Hepatocyte (in vitro differentiated cells): Measurements from ENCODE around the gene MEI4. TPM values are rescaled to one million over a fixed set of nuclear protein-coding genes. Genes with fewer than 3 reads are reported as not detected.

Source experiments
- DNase-seq: peaks from one replicate; pipeline ENCODE4 v3.0.0-alpha.2; 2016; ENCODE audit warnings: low spot score
- H2AFZ ChIP-seq: fragments of 200-600 bp; sonication (generic); 2 replicates; pipeline ENCODE4 v1.6.0; 2016; ENCODE audit warnings: antibody characterized with exemption, mild to moderate bottlenecking
- H3K27ac ChIP-seq: fragments of 200-600 bp; sonication (generic); 2 replicates; pipeline ENCODE4 v1.5.1; 2016; ENCODE audit warnings: mild to moderate bottlenecking
- H3K27me3 ChIP-seq: fragments of 200-600 bp; sonication (generic); 2 replicates; pipeline ENCODE4 v1.6.1; 2016
- H3K36me3 ChIP-seq: fragments of 200-600 bp; sonication (generic); replicated peaks from 2 replicates; pipeline ENCODE4 v1.5.1; 2016; ENCODE audit warnings: low read depth; ENCODE audit not compliant: insufficient read depth
- H3K4me1 ChIP-seq: fragments of 200-600 bp; sonication (generic); 2 replicates; pipeline ENCODE4 v1.5.1; 2016; ENCODE audit warnings: mild to moderate bottlenecking, moderate library complexity; ENCODE audit not compliant: insufficient read depth
- H3K4me2 ChIP-seq: fragments of 200-600 bp; sonication (generic); 2 replicates; pipeline ENCODE4 v1.6.0; 2016
- H3K4me3 ChIP-seq: fragments of 200-600 bp; sonication (generic); 2 replicates; pipeline ENCODE4 v1.5.1; 2016; ENCODE audit warnings: mild to moderate bottlenecking
- H3K79me2 ChIP-seq: fragments of 200-600 bp; sonication (generic); 2 replicates; pipeline ENCODE4 v1.6.0; 2017; ENCODE audit warnings: mild to moderate bottlenecking
- H3K9me2 ChIP-seq: fragments of 200-600 bp; sonication (generic); replicated peaks from 2 replicates; pipeline ENCODE4 v1.6.0; 2017; ENCODE audit warnings: mild to moderate bottlenecking; ENCODE audit not compliant: insufficient read depth
- H3K9me3 ChIP-seq: fragments of 200-600 bp; sonication (generic); 2 replicates; pipeline ENCODE4 v1.5.1; 2016; ENCODE audit warnings: low read depth, mild to moderate bottlenecking
- H4K20me1 ChIP-seq: fragments of 200-600 bp; sonication (generic); 2 replicates; pipeline ENCODE4 v1.6.0; 2016; ENCODE audit warnings: mild to moderate bottlenecking; ENCODE audit not compliant: insufficient read depth, poor library complexity, severe bottlenecking
- EZH2 ChIP-seq: fragments of 200-600 bp; sonication (generic); IDR thresholded peaks from 2 replicates; pipeline ENCODE4 v1.6.1; 2016; ENCODE audit warnings: antibody characterized with exemption, mild to moderate bottlenecking, borderline replicate concordance
- EZH2phosphoT487 ChIP-seq: fragments of 200-600 bp; sonication (generic); IDR thresholded peaks from one replicate; pipeline ENCODE4 v1.6.1; 2018; ENCODE audit warnings: antibody characterized with exemption, mild to moderate bottlenecking, low read depth, moderate library complexity; ENCODE audit not compliant: unreplicated experiment, severe bottlenecking
- WGBS: methylation state at CpG from one replicate; pipeline ENCODE4 v1.1.6; 2016; ENCODE audit warnings: low lambda C conversion rate; ENCODE audit errors: missing lambda C conversion rate; 5-methylcytosine and 5-hydroxymethylcytosine counted together
- polyA plus RNA-seq: library from polyadenylated mRNA; unstranded; fragments of >200 nt; fragmentation: Nextera tagmentation; extraction: Ambion mirVana; gene quantifications from 2 replicates; pipeline ENCODE4 v1.2.1, GENCODE V29; 2016
- total RNA-seq: library from RNA; depleted of rRNA; stranded (reverse); fragments of >200 nt; gene quantifications from 2 replicates; pipeline ENCODE4 v1.2.3, GENCODE V29; 2014
- TF ChIP-seq, protein P1 (sequence below): fragments of 200-600 bp; sonication (generic); IDR thresholded peaks from 2 replicates; pipeline ENCODE4 v1.5.1; 2016; ENCODE audit warnings: antibody characterized with exemption, mild to moderate bottlenecking; ENCODE audit not compliant: poor library complexity

Gene MEI4
- total and polyA plus RNA-seq, 2 experiments from 2014 or later: 0.27 TPM; not detected in 1

GRCh38 chr6:77638129-77638830 is 14.6 kb upstream of the MEI4 start:
- no peak overlapping the region for H3K4me2 ChIP-seq
- no peaks in the 10 kb centered on the region for H3K79me2 ChIP-seq
- H3K4me1 ChIP-seq: no peaks in the 10 kb centered on the region
- no peaks in the 10 kb centered on the region for H3K36me3 ChIP-seq
- H3K27me3 ChIP-seq: no peaks in the 10 kb centered on the region
- H2AFZ ChIP-seq: no peak overlapping the region
- no peak overlapping the region for H3K27ac ChIP-seq
- WGBS: 95% methylated on average over 16 of the region's 16 CpGs
- no peaks in the 10 kb centered on the region for H3K9me3 ChIP-seq
- no peaks in the 10 kb centered on the region for H4K20me1 ChIP-seq
- TF ChIP-seq EZH2phosphoT487 (no peak), EZH2 (no peak)
- TF ChIP-seq, protein P1, sequence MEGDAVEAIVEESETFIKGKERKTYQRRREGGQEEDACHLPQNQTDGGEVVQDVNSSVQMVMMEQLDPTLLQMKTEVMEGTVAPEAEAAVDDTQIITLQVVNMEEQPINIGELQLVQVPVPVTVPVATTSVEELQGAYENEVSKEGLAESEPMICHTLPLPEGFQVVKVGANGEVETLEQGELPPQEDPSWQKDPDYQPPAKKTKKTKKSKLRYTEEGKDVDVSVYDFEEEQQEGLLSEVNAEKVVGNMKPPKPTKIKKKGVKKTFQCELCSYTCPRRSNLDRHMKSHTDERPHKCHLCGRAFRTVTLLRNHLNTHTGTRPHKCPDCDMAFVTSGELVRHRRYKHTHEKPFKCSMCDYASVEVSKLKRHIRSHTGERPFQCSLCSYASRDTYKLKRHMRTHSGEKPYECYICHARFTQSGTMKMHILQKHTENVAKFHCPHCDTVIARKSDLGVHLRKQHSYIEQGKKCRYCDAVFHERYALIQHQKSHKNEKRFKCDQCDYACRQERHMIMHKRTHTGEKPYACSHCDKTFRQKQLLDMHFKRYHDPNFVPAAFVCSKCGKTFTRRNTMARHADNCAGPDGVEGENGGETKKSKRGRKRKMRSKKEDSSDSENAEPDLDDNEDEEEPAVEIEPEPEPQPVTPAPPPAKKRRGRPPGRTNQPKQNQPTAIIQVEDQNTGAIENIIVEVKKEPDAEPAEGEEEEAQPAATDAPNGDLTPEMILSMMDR: no peak
- no peak overlapping the region for H3K4me3 ChIP-seq
- DNase-seq: no peak
- H3K9me2 ChIP-seq: peaks cover 4% of the 10 kb centered on the region

DNA sequence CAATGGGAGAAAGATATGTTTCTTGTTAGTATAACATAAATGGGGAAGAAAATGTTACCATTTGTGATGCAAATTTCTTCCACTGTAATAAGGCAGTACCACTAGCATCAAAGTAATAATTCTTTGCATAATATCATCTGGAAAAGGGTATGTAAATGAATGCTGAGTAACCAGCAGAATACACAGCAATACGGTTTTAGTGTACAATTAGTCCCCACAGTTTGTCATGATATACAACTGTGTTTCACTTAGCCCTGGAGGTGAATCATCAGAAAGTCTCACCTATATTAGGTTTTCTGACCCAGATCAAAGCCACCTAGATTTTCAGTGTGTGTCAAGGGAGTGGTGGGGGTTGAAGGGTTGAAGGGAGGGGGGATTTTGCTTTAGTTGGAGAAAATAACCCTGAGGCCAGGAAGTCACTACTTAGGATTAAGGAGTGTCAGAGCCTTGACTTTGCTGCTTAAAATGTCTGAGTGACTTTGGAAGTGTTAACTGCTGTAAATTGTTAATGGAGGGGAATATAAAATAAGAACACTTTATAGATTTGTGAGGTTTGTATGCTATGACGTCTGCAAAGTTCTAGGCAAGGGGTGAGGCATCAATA is 8.6 kb upstream of the MEI4 start:
- 30% methylated on average over 2 of the region's 2 CpGs for WGBS
- peaks cover under 1% of the 10 kb centered on the region for H3K9me2 ChIP-seq

GRCh38 chr6:77650098-77650663 is 2.7 kb upstream of the MEI4 start:
- H3K27me3 ChIP-seq: no peaks in the 10 kb centered on the region
- no peak overlapping the region for H3K27ac ChIP-seq
- H3K9me2 ChIP-seq: no peaks in the 10 kb centered on the region
- no peaks in the 10 kb centered on the region for H3K79me2 ChIP-seq
- H3K4me3 ChIP-seq: no peak overlapping the region
- H3K9me3 ChIP-seq: no peaks in the 10 kb centered on the region
- peak; percentile 69 for DNase-seq
- no peaks in the 10 kb centered on the region for H4K20me1 ChIP-seq
- H3K36me3 ChIP-seq: no peaks in the 10 kb centered on the region
- 34% methylated on average over 37 of the region's 37 CpGs for WGBS
- TF ChIP-seq, protein P1: peak; percentile 38
- no peak for TF ChIP-seq EZH2
- peak overlapping the region; percentile 59 for H2AFZ ChIP-seq
- H3K4me1 ChIP-seq: peaks cover 6% of the 10 kb centered on the region
- peak overlapping the region; percentile 70 for H3K4me2 ChIP-seq

More for the DNA sequence above, 8.6 kb upstream of the MEI4 start:
- Histone ChIP-seq H4K20me1 (no peaks in the 10 kb centered on the region), H3K9me3 (no peaks in the 10 kb centered on the region), H3K79me2 (no peaks in the 10 kb centered on the region), H3K4me1 (peaks cover 1% of the 10 kb centered on the region), H2AFZ (no peak overlapping the region), H3K27me3 (no peaks in the 10 kb centered on the region), H3K4me3 (no peak overlapping the region), H3K4me2 (no peak overlapping the region), H3K27ac (no peak overlapping the region), H3K36me3 (no peaks in the 10 kb centered on the region)
- no peak for DNase-seq
- TF ChIP-seq EZH2: no peak
- TF ChIP-seq, protein P1: no peak
- no peak for TF ChIP-seq EZH2phosphoT487
